Heart right ventricle (tissue), 16 donors: ENCODE measurements around the gene NFATC1. TPM values are rescaled to one million over a fixed set of nuclear protein-coding genes. Genes with fewer than 3 reads are reported as not detected.

Experiments used
- ATAC-seq, 8 donors: fragments of 200-7000 bp; cut with Tn5 transposase; one replicate each; pipeline ENCODE4 v1.9.1; 2020; ENCODE audit warnings: mild to moderate bottlenecking in 8 of 8, moderate library complexity in 8 of 8, moderate number of reproducible peaks in 1 of 8
- DNase-seq, 2 donors: peaks; one replicate each; pipeline ENCODE4 v3.0.0-alpha.2; 2020
- H3K27ac ChIP-seq, 10 donors: fragments of 200-600 bp; sonication (generic) in 2 of 10; one replicate each; pipeline versions ENCODE4 v1.5.0 to v1.8.0; 2020 to 2022; ENCODE audit warnings: mild to moderate bottlenecking in 3 of 10
- H3K27me3 ChIP-seq, 7 donors: fragments of 200-600 bp; one replicate each; pipeline ENCODE4 v1.8.0; 2021 to 2022; ENCODE audit warnings: mild to moderate bottlenecking in 2 of 7
- H3K36me3 ChIP-seq, 9 donors: fragments of 200-600 bp; sonication (generic) in 1 of 9; one replicate each; pipeline versions ENCODE4 v1.5.0 to v1.8.0; 2020 to 2022; ENCODE audit warnings: mild to moderate bottlenecking in 2 of 9
- H3K4me1 ChIP-seq, 9 donors: fragments of 200-600 bp; sonication (generic) in 1 of 9; one replicate each; pipeline versions ENCODE4 v1.5.0 to v1.8.0; 2020 to 2022; ENCODE audit warnings: mild to moderate bottlenecking in 4 of 9
- H3K4me3 ChIP-seq, 10 donors: fragments of 200-600 bp; sonication (generic) in 2 of 10; one replicate each; pipeline versions ENCODE4 v1.5.0 to v1.8.0; 2020 to 2022; ENCODE audit warnings: mild to moderate bottlenecking in 7 of 10, moderate library complexity in 2 of 10
- H3K9me3 ChIP-seq, 11 donors: fragments of 200-600 bp in 10 of 11; sonication (generic) in 2 of 11; one replicate each; pipeline versions ENCODE4 v1.5.0 to v1.8.0; 2013 to 2022; ENCODE audit warnings: mild to moderate bottlenecking in 2 of 11, control low read depth in 1 of 11, moderate library complexity in 1 of 11
- CTCF ChIP-seq, 9 donors: fragments of 200-600 bp; sonication (generic) in 2 of 9; IDR thresholded peaks; one replicate each; pipeline versions ENCODE4 v1.5.0 to v1.8.0; 2021 to 2022; ENCODE audit warnings: antibody characterized with exemption in 9 of 9, mild to moderate bottlenecking in 5 of 9, moderate library complexity in 1 of 9
- WGBS, 2 donors: extraction: QIAGEN DNeasy Blood & Tissue Kit; methylation state at CpG; one replicate each; pipeline ENCODE4 v1.1.7; 2013; ENCODE audit warnings: inconsistent platforms in 1 of 2; 5-methylcytosine and 5-hydroxymethylcytosine counted together
- intact Hi-C, 10 donors: fragments of 100-400 bp; cut with DNase I; formaldehyde crosslinking; loops; one replicate each; pipeline versions ENCODE4 v1.11.1 to v1.14.2; 2022
- polyA plus RNA-seq, 2 donors: library from polyadenylated mRNA; stranded (reverse); fragments of 200-250 nt; gene quantifications; one replicate each; pipeline ENCODE4 v1.2.3, GENCODE V29; 2013
- total RNA-seq, 10 donors: library from RNA; stranded (reverse); fragmentation: NEBNext Ultra II Directional in 3 of 10; extraction: Animal tissue kit (Norgen Biotek cat#: 25700) in 3 of 10; gene quantifications; one replicate each; pipeline versions ENCODE4 v1.2.1 to v1.2.4, GENCODE V29; 2021 to 2023
- donor health status: Arrhythmogenic right ventricular cardiomyopathy.
- donor health status: ischemic (EF 13 %, LVEDD 7.1; RV severe dilation, severe dysfunction).
- donor health status: healthy with polysubstance abuse.
- donor health status: DM: no; HTN: yes; CAD: no.
- donor health status: DM: no; HTN: no; CAD: no.
- donor health status: ischemic (EF 25% LVEDD 6.9; RV normal size, moderate dysfunction).
- donor health status: ischemic (EF 25% LVEDD 5.7; RV mildly dilated, moderate dysfunction).
- donor health status: healthy.
- donor health status: DM: yes; HTN: yes; CAD: no.
- donor health status: Ischemic cardiomyopathy.
- donor health status: ischemic (EF 35%, LVEDD 5.7; RV mildly dilated, moderate dysfunction).
- donor health status: nonischemic (EF 11% LVEDD 7.7; RV severe dilation, severe dysfunction).
- donor health status: DM: yes; HTN: yes; CAD: no.
- donor health status: PGD.
- donor health status: ischemic (EF 29% LVEDD 5.4; RV normal size, mild dysfunction).
- donor health status: nonischemic (EF 23%, LVEDD 6.1; RV moderate dilation, normal function).

Gene NFATC1
- total and polyA plus RNA-seq, 12 donors = 6.3 to 23.8 (median 18.6) TPM

GRCh38 chr18:79560861-79561210, 165.1 kb downstream of the NFATC1 start:
- TF ChIP-seq CTCF (IDR thresholded peaks at IDR 0.05) = no peak
- H3K27me3 ChIP-seq = no peaks in the 10 kb centered on the region
- no peak overlapping the region for H3K27ac ChIP-seq
- intact Hi-C loops = no loop called here
- H3K36me3 ChIP-seq = no peaks in the 10 kb centered on the region
- ATAC-seq = no peak
- H3K4me3 ChIP-seq = no peak overlapping the region
- no peak for DNase-seq
- no peaks in the 10 kb centered on the region for H3K9me3 ChIP-seq
- 85 to 95% methylated on average over 5 of the region's 5 CpGs for WGBS, 2 donors
- H3K4me1 ChIP-seq = peaks cover 0 to 12% (median 0%) of the 10 kb centered on the region in 9 donors

GRCh38 chr18:79563949-79564348, 168.2 kb downstream of the NFATC1 start:
- DNase-seq = no peak
- intact Hi-C loops = no loop called here
- ATAC-seq = no peak
- Histone ChIP-seq H3K9me3 (no peaks in the 10 kb centered on the region), H3K4me3 (no peak overlapping the region), H3K36me3 (no peaks in the 10 kb centered on the region), H3K4me1 (peaks cover 7 to 36% (median 15%) of the 10 kb centered on the region in 9 donors), H3K27me3 (no peaks in the 10 kb centered on the region), H3K27ac (no peak overlapping the region)
- 91 to 96% methylated on average over 6 of the region's 6 CpGs for WGBS, 2 donors
- TF ChIP-seq CTCF (IDR thresholded peaks at IDR 0.05) = no peak

- Histone ChIP-seq H3K4me3 (no peak overlapping the region), H3K36me3 (no peaks in the 10 kb centered on the region), H3K27me3 (no peaks in the 10 kb centered on the region), H3K9me3 (no peaks in the 10 kb centered on the region), H3K27ac (no peak overlapping the region), H3K4me1 (peaks cover 7 to 36% (median 15%) of the 10 kb centered on the region in 9 donors)
- no peak for DNase-seq
- 80 to 87% methylated on average over 6 of the region's 6 CpGs for WGBS, 2 donors
- ATAC-seq = no peak
- intact Hi-C loops = no loop called here
- TF ChIP-seq CTCF (IDR thresholded peaks at IDR 0.05) = no peak
Measured at GRCh38 chr18:79564441-79564840, 168.7 kb downstream of the NFATC1 start.

- Histone ChIP-seq H3K4me1 (peaks cover 7 to 39% (median 20%) of the 10 kb centered on the region in 9 donors), H3K27ac (peak overlapping the region in 6 of 10 donors; percentile 46 to 85 (median 58)), H3K4me3 (no peak overlapping the region), H3K27me3 (no peaks in the 10 kb centered on the region), H3K36me3 (no peaks in the 10 kb centered on the region), H3K9me3 (peaks cover 0 to 2% (median 0%) of the 10 kb centered on the region in 11 donors)
- TF ChIP-seq CTCF (IDR thresholded peaks at IDR 0.05) = no peak
- 89 to 92% methylated on average over 24 of the region's 24 CpGs for WGBS, 2 donors
- ATAC-seq (no peak), DNase-seq (no peak)
- intact Hi-C loops = no loop called here
Measured at GRCh38 chr18:79566771-79567431, 171.2 kb downstream of the NFATC1 start.
